GM12872 (cell line): Measurements from ENCODE around the gene MNX1.

Experiments
- TF ChIP-seq, protein P1 (sequence below): IDR thresholded peaks from 3 replicates; pipeline ENCODE4 v1.5.1; 2011; ENCODE audit warnings: low read depth, mild to moderate bottlenecking, low read length, moderate library complexity; ENCODE audit not compliant: insufficient read depth

Gene MNX1

DNA sequence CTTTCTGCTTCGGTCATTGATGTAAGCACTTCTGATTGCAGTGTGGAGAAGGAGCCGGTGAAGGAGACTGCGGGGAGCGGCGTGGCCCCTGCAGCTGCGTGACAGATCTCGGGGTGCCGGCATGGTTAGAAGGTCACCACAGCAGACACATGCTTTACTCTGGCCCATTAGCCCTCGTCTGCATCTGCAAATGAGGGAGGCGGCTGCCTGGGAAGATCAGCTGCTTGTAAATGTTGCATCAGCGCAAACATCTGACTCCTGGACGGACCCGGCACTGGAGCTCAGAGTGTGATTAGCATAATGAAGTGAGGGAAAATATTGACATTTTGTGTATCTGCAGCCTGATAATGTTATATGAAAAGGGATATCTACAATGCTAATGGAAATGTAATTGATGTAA, 30.5 kb upstream of the MNX1 start:
- TF ChIP-seq, protein P1, sequence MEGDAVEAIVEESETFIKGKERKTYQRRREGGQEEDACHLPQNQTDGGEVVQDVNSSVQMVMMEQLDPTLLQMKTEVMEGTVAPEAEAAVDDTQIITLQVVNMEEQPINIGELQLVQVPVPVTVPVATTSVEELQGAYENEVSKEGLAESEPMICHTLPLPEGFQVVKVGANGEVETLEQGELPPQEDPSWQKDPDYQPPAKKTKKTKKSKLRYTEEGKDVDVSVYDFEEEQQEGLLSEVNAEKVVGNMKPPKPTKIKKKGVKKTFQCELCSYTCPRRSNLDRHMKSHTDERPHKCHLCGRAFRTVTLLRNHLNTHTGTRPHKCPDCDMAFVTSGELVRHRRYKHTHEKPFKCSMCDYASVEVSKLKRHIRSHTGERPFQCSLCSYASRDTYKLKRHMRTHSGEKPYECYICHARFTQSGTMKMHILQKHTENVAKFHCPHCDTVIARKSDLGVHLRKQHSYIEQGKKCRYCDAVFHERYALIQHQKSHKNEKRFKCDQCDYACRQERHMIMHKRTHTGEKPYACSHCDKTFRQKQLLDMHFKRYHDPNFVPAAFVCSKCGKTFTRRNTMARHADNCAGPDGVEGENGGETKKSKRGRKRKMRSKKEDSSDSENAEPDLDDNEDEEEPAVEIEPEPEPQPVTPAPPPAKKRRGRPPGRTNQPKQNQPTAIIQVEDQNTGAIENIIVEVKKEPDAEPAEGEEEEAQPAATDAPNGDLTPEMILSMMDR = no peak

DNA sequence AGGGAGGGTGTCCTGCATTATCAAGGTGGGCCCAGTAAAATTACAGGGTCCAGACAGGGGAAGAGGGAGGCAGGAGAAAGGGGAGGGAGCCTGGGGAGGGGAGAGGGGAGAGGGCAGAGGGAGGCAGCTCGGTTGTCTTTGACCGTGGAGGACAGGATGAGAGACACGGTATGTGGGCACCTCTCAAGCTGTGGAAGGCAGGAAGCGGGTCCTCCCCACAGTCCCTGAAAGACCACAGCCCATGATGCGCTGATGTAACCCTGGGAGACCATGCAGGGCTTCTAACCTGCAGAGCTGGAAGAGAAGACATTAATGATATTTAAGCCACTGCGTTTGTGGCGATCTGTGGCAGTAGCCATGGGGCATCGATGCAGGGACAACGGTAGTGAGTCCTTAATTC, 27.2 kb upstream of the MNX1 start:
- TF ChIP-seq, protein P1 = no peak

DNA sequence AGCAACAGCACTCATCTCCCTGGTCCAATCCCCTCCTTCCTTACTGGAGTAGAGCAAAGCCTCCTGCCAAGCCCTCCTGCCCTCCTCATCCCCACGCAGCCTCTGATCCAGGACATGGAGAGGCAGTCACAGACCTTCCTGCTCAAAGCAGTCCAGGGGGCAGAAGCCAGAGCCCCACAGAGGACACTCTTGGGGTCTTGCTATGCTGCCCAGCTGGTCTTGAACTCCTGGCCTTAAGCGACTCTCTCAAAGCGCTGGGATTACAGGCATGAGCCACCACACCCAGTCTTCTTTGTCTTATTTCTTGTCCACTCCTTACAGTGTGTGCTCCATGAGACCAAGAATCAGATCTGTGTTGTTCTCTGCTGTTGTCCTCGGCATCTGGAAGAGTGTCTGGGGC, 26.6 kb upstream of the MNX1 start:
- TF ChIP-seq, protein P1 = no peak

DNA sequence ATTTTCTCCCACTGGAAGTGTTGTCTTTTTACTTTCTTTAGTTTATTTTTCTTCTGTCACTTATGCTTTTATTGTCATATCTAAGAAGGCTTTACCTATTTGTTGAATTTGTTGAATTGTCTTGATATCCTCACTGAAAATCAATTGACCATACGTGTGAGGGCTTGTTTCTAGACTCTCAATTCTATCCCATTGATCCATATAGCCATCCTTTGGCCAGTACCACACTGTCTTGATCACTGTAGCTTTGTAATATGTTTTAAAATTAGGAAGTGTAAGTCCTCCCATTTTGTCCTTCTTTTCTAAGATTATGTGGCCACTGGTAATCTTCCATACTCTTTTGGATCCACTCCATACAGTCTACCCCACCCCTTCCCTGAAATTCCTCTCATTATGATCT, 25.5 kb upstream of the MNX1 start:
- TF ChIP-seq, protein P1 = no peak

DNA sequence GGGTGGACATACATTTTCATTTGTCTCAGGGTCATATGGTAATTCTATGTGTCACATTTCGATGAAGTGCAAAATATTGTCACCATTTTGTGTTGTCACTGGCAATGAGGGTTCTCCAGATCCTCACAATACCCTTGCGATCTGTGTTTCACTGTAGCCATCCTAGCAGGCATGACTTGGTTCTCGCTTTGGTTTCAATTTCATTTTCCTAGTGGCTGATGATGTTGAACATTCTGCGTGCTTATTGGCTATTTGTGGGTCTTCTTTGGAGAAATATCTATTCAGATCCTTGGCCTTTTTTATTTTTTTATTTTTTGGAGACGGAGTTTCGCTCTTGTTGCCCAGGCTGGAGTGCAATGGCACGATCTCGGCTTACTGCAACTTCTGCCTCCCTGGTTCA, 24.8 kb upstream of the MNX1 start:
- TF ChIP-seq, protein P1 = no peak

DNA sequence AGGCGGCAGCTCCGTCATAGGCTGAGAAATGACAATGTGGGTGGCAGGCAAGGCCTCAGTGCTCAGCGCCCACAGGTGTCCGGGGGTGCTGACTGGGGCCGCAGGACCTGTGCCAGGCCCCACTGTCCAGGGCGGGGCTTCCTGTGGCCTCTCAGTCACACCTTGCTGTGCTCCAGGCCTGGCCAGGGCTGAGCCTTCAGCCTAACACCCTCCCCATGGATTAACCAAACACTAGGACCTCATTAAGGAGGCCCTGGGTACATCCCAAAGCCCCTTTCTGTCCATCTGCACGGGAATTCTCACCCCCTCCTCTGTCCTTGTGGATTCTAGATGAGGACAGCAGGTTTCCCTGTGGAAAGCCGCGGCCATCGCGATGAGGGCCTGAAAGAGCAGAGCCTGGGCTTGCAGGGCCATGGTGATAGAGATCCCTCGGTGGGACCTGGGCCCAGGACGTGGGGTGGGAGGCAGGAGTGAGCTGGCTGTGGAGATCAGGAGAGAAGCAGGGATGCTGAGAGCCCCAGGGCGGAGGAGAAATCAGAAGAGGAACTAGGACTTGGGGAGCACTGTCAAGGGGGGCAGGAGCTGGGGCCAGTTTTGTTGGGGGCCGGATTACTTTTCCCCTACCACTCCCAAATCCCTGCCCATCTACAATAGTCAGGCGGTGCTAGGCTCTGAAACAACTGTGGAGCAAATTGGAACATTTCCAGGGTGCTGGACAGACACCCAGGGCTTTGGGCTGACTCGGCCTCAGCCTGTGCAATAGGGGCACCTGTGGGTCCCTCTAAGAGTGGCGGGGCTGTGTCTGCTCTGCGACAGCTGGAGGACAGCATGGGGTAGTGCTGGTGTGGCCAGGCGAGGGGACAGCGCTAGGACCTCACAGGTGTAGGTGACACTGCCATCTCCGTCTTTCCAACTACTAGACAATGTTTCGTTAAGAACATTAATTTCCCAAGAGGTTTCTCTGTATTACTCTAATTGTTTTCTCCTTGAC, 23.3 kb upstream of the MNX1 start:
- TF ChIP-seq, protein P1 = no peak

DNA sequence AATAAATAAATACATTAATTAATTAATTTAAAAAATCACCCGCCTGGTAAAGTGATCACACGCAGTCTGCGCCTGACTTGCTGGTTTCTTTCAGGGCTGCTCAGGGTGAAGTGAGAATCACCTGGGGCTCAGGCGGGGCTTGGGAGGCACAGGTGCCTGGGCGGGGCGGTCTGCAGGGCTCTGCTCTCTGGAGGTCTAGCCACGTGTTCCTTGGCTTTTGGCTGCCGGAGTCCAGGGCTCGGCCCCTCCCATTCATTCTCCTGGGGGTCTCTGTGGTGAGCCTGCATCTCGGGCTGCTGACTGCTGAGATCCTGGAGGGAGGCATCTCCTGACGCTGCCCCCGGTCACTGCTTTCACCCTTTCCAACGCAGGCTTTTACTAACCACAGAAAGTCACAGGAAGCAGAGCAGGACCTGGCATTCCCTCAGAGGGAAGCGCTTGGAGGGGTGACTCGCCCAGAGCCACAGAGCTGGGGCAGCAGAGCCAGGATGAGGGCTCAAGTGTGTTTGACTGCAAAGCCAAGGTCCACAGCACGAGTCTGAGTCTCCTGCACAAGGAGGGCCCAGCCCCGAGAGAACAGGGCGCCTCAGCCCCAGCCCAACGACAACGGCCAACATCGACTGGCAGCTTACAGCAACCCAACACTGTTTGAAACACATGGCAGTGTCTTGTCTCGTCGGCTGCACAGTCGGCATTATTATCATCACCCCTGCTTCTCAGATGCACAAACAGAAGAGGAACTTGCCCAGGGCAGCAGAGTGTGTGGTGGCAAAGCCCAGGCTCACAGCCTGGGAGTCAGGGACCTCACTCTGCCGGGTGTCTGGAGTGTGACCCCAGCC, 22.4 kb upstream of the MNX1 start:
- TF ChIP-seq, protein P1 = no peak
